Activated naive CD8-positive, alpha-beta T cell treated with anti-CD3 and anti-CD28 coated beads for 36 hours (primary cell): ENCODE measurements around the gene F7. TPM values are rescaled to one million over a fixed set of nuclear protein-coding genes. Genes with fewer than 3 reads are reported as not detected.
"Not testable (repeated sequence)": the region's sequence is repeated elsewhere in the genome, so short reads cannot be mapped to it uniquely, and the experiment has no call there.

Source experiments
- DNase-seq: peaks from one replicate; pipeline ENCODE4 v3.0.0; 2021
- H3K27ac Mint-ChIP-seq: one replicate; pipeline ENCODE4 v1.8.0; 2022; ENCODE audit warnings: mild to moderate bottlenecking, moderate library complexity, mixed read lengths
- H3K27me3 Mint-ChIP-seq: one replicate; pipeline ENCODE4 v1.8.0; 2022; ENCODE audit warnings: mild to moderate bottlenecking, mixed read lengths
- H3K36me3 Mint-ChIP-seq: one replicate; pipeline ENCODE4 v1.8.0; 2021; ENCODE audit warnings: mild to moderate bottlenecking, mixed read lengths
- H3K4me1 Mint-ChIP-seq: one replicate; pipeline ENCODE4 v1.8.0; 2021; ENCODE audit warnings: mixed read lengths
- H3K4me3 Mint-ChIP-seq: one replicate; pipeline ENCODE4 v1.8.0; 2022; ENCODE audit warnings: mild to moderate bottlenecking, moderate library complexity, mixed read lengths
- H3K9me3 Mint-ChIP-seq: one replicate; pipeline ENCODE4 v1.8.0; 2022; ENCODE audit warnings: mixed read lengths
- total RNA-seq, 2 experiments: library from RNA; stranded (reverse); gene quantifications; one replicate each; pipeline ENCODE4 v1.2.3, GENCODE V29; 2021

F7 gene
- total RNA-seq, 2 experiments from 2014 or later, result 0.49 to 0.94 TPM

GRCh38 chr13:113079781-113080080 lies 25.9 kb upstream of the F7 start:
- H3K36me3 Mint-ChIP-seq, H3K27me3 Mint-ChIP-seq, H3K4me3 Mint-ChIP-seq, DNase-seq, H3K9me3 Mint-ChIP-seq, H3K27ac Mint-ChIP-seq, H3K4me1 Mint-ChIP-seq: not testable (repeated sequence)

- DNase-seq, result no peak
- Mint-ChIP-seq H3K27me3 (no peaks in the 10 kb centered on the region), H3K36me3 (peaks cover 3% of the 10 kb centered on the region), H3K9me3 (no peaks in the 10 kb centered on the region), H3K27ac (no peak overlapping the region), H3K4me1 (no peaks in the 10 kb centered on the region), H3K4me3 (no peak overlapping the region)
These were observed 25.2 kb upstream of the F7 start for GRCh38 chr13:113080361-113080831.

GRCh38 chr13:113080901-113081521 lies 24.6 kb upstream of the F7 start:
- Mint-ChIP-seq H3K4me3 (no peak overlapping the region), H3K27ac (no peak overlapping the region), H3K27me3 (no peaks in the 10 kb centered on the region), H3K36me3 (peaks cover under 1% of the 10 kb centered on the region), H3K9me3 (no peaks in the 10 kb centered on the region), H3K4me1 (no peaks in the 10 kb centered on the region)
- no peak for DNase-seq

- Mint-ChIP-seq H3K9me3 (no peaks in the 10 kb centered on the region), H3K36me3 (no peaks in the 10 kb centered on the region), H3K4me3 (no peak overlapping the region), H3K27ac (no peak overlapping the region), H3K27me3 (no peaks in the 10 kb centered on the region), H3K4me1 (no peaks in the 10 kb centered on the region)
- no peak for DNase-seq
These were observed 23.2 kb upstream of the F7 start for GRCh38 chr13:113082198-113083021.

- no peaks in the 10 kb centered on the region for H3K4me1 Mint-ChIP-seq
- no peak overlapping the region for H3K4me3 Mint-ChIP-seq
- H3K9me3 Mint-ChIP-seq, result no peaks in the 10 kb centered on the region
- no peaks in the 10 kb centered on the region for H3K36me3 Mint-ChIP-seq
- no peak for DNase-seq
- H3K27me3 Mint-ChIP-seq, result no peaks in the 10 kb centered on the region
- no peak overlapping the region for H3K27ac Mint-ChIP-seq
These were observed 22.6 kb upstream of the F7 start for GRCh38 chr13:113083022-113083373.

GRCh38 chr13:113083402-113084061 lies 22.1 kb upstream of the F7 start:
- DNase-seq, result no peak
- Mint-ChIP-seq H3K4me1 (no peaks in the 10 kb centered on the region), H3K27ac (no peak overlapping the region)

GRCh38 chr13:113084094-113084942 lies 21.3 kb upstream of the F7 start:
- Mint-ChIP-seq H3K36me3 (no peaks in the 10 kb centered on the region), H3K4me3 (no peak overlapping the region), H3K27me3 (no peaks in the 10 kb centered on the region), H3K27ac (no peak overlapping the region), H3K9me3 (no peaks in the 10 kb centered on the region), H3K4me1 (no peaks in the 10 kb centered on the region)
- no peak for DNase-seq

More at GRCh38 chr13:113083402-113084061, 22.1 kb upstream of the F7 start:
- Mint-ChIP-seq H3K4me3 (no peak overlapping the region), H3K9me3 (no peaks in the 10 kb centered on the region), H3K27me3 (no peaks in the 10 kb centered on the region), H3K36me3 (no peaks in the 10 kb centered on the region)

GRCh38 chr13:113084943-113085540 lies 20.5 kb upstream of the F7 start:
- no peak overlapping the region for H3K4me3 Mint-ChIP-seq
- no peak for DNase-seq
- no peaks in the 10 kb centered on the region for H3K4me1 Mint-ChIP-seq
- H3K9me3 Mint-ChIP-seq, result no peaks in the 10 kb centered on the region
- H3K27me3 Mint-ChIP-seq, result no peaks in the 10 kb centered on the region
- H3K27ac Mint-ChIP-seq, result no peak overlapping the region
- H3K36me3 Mint-ChIP-seq, result no peaks in the 10 kb centered on the region

GRCh38 chr13:113086031-113086750 lies 19.4 kb upstream of the F7 start:
- Mint-ChIP-seq H3K27me3 (no peaks in the 10 kb centered on the region), H3K36me3 (no peaks in the 10 kb centered on the region)

GRCh38 chr13:113086991-113087922 lies 18.3 kb upstream of the F7 start:
- Mint-ChIP-seq H3K27me3 (no peaks in the 10 kb centered on the region), H3K36me3 (no peaks in the 10 kb centered on the region), H3K27ac (no peak overlapping the region), H3K4me3 (no peak overlapping the region), H3K4me1 (no peaks in the 10 kb centered on the region), H3K9me3 (no peaks in the 10 kb centered on the region)
- no peak for DNase-seq

More at GRCh38 chr13:113086031-113086750, 19.4 kb upstream of the F7 start:
- Mint-ChIP-seq H3K27ac (no peak overlapping the region), H3K4me3 (no peak overlapping the region), H3K9me3 (no peaks in the 10 kb centered on the region), H3K4me1 (no peaks in the 10 kb centered on the region)
- DNase-seq, result no peak

GRCh38 chr13:113087923-113088690 lies 17.5 kb upstream of the F7 start:
- Mint-ChIP-seq H3K4me1 (no peaks in the 10 kb centered on the region), H3K4me3 (no peak overlapping the region), H3K27ac (no peak overlapping the region), H3K9me3 (no peaks in the 10 kb centered on the region), H3K36me3 (no peaks in the 10 kb centered on the region), H3K27me3 (no peaks in the 10 kb centered on the region)
- no peak for DNase-seq

- Mint-ChIP-seq H3K4me3 (no peak overlapping the region), H3K27ac (no peak overlapping the region), H3K36me3 (no peaks in the 10 kb centered on the region), H3K4me1 (no peaks in the 10 kb centered on the region), H3K9me3 (no peaks in the 10 kb centered on the region), H3K27me3 (no peaks in the 10 kb centered on the region)
- DNase-seq, result no peak
These were observed 16.9 kb upstream of the F7 start for GRCh38 chr13:113088691-113089020.
